HTERT RPE-1 (cell line): ENCODE data around the gene SLC14A1.

ENCODE experiments used
- in situ Hi-C: fragments of 300-500 bp; cut with MboI; formaldehyde crosslinking; loops from 4 replicates; pipeline ENCODE4 v1.14.3; 2020; ENCODE audit warnings: low sequenced_read_pairs

The SLC14A1 gene

GRCh38 chr18:45723567-45724355 is at the start of gene SLC14A1:
SLC14A1 (plus strand) TSS chr18:45724181; CDS start chr18:45730321, 6,140 bp downstream.
- in situ Hi-C loops: loop anchor here (25.0 kb wide), 1 partner anchor 139 kb away; no protein-coding TSS in a partner anchor

GRCh38 chr18:45677276-45677807 is 46.6 kb upstream of the SLC14A1 start:
- in situ Hi-C loops: no loop called here

- in situ Hi-C loops: no loop called here
Observed at GRCh38 chr18:45678441-45678840, 45.5 kb upstream of the SLC14A1 start.

GRCh38 chr18:45678850-45679249 is 45.1 kb upstream of the SLC14A1 start:
- in situ Hi-C loops: no loop called here

- in situ Hi-C loops: no loop called here
Observed at GRCh38 chr18:45680066-45680690, 43.8 kb upstream of the SLC14A1 start.

- in situ Hi-C loops: no loop called here
Observed at GRCh38 chr18:45682181-45682580, 41.8 kb upstream of the SLC14A1 start.

GRCh38 chr18:45684341-45685115 is 39.5 kb upstream of the SLC14A1 start:
- in situ Hi-C loops: no loop called here

GRCh38 chr18:45686891-45687611 is 36.9 kb upstream of the SLC14A1 start:
- in situ Hi-C loops: no loop called here

- in situ Hi-C loops: no loop called here
Observed at GRCh38 chr18:45687621-45688020, 36.4 kb upstream of the SLC14A1 start.

GRCh38 chr18:45688113-45688512 is 35.9 kb upstream of the SLC14A1 start:
- in situ Hi-C loops: no loop called here

- in situ Hi-C loops: no loop called here
Observed at GRCh38 chr18:45688833-45689232, 35.1 kb upstream of the SLC14A1 start.

GRCh38 chr18:45689396-45689795 is 34.6 kb upstream of the SLC14A1 start:
- in situ Hi-C loops: no loop called here

- in situ Hi-C loops: no loop called here
Observed at GRCh38 chr18:45690975-45691815, 32.8 kb upstream of the SLC14A1 start.

GRCh38 chr18:45691816-45692179 is 32.2 kb upstream of the SLC14A1 start:
- in situ Hi-C loops: no loop called here

GRCh38 chr18:45702708-45703265 is 21.2 kb upstream of the SLC14A1 start:
- in situ Hi-C loops: loop anchor here (25.0 kb wide), 1 partner anchor 160 kb away; no protein-coding TSS in a partner anchor

GRCh38 chr18:45708831-45709230 is 15.2 kb upstream of the SLC14A1 start:
- in situ Hi-C loops: loop anchor here (25.0 kb wide), 1 partner anchor 153 kb away; no protein-coding TSS in a partner anchor

- in situ Hi-C loops: loop anchor here (25.0 kb wide), 1 partner anchor 150 kb away; no protein-coding TSS in a partner anchor
Observed at GRCh38 chr18:45712061-45712460, 11.9 kb upstream of the SLC14A1 start.

GRCh38 chr18:45713239-45713638 is 10.7 kb upstream of the SLC14A1 start:
- in situ Hi-C loops: loop anchor here (25.0 kb wide), 1 partner anchor 149 kb away; no protein-coding TSS in a partner anchor

GRCh38 chr18:45715212-45715780 is 8.7 kb upstream of the SLC14A1 start:
- in situ Hi-C loops: loop anchor here (25.0 kb wide), 1 partner anchor 147 kb away; no protein-coding TSS in a partner anchor
